Measurements from ENCODE around the gene PCDHGA6. TPM values are rescaled to one million over a fixed set of nuclear protein-coding genes. Genes with fewer than 3 reads are reported as not detected.

The PCDHGA6 gene
- 2.1 and 2.9 TPM in 2 replicates for total RNA-seq

GRCh38 chr5:141373673-141374317 lies at the start of gene PCDHGA6:
Gene PCDHGA6 (plus strand): TSS chr5:141373891. CDS start chr5:141374084, 193 bp downstream.

GRCh38 chr5:141330299-141331080 lies 43.2 kb upstream of the PCDHGA6 start, which contains the start of gene PCDHGA1:
Gene PCDHGA1 (plus strand): TSS chr5:141330514.

GRCh38 chr5:141338538-141339306 lies 35.0 kb upstream of the PCDHGA6 start, which contains the start of gene PCDHGA2:
Gene PCDHGA2 (plus strand): TSS chr5:141338760.

GRCh38 chr5:141343242-141343952 lies 30.3 kb upstream of the PCDHGA6 start, which contains the start of gene PCDHGA3:
Gene PCDHGA3 (plus strand): TSS chr5:141343829. CDS start chr5:141344034, 205 bp downstream.

DNA sequence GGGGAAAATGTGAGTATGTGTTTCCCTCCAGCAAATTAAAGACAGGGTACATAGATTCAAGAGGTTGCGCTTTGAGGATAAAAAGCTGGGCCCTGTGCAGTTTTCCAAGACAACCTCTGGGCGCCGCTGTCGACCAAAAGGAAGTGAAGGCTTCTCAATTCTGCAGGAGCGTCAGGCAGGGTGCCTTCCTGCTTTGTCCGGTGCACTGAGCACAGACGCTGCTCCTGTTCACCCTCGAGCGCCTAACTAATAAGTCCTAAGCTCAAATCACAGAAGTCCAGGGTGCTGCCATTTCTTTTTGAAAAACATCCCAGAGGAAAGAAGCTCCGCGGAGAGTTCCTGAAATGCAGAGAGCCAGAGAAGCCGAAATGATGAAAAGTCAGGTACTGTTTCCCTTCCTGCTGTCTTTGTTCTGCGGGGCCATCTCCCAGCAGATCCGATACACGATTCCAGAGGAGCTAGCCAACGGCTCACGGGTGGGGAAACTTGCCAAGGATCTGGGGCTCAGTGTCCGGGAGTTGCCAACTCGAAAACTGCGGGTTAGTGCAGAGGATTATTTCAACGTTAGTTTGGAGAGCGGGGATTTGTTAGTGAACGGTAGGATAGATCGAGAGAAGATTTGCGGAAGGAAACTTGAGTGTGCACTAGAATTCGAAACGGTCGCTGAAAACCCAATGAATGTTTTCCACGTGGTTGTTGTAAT lies 23.6 kb upstream of the PCDHGA6 start, which contains the start of gene PCDHGB1:
PCDHGB1 (plus strand) TSS at position 183 of the 703 bp plus-strand sequence; CDS start at position 345, 162 bp downstream.

DNA sequence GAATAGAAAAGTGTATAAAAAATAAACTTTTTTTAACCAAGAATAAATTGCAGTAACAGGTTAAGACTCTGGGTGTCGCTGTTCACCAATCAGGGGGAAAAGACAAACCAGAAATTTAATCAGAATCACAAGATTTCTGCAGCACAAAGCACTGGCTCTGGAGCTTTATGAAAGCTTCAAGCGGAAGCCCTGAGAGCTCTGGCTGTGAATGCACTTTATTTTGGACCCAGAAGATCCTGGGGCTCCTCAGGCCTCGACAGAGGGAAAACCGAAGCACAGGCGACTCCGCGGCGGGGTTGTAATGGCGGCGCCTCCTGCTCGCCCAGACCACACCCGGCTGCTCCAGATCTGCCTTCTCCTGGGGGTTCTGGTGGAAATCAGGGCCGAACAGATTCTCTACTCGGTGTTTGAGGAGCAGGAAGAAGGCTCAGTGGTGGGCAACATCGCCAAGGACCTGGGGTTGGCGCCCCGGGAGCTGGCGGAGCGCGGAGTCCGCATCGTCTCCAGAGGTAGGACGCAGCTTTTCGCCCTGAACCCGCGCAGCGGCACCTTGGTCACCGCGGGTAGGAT lies 18.7 kb upstream of the PCDHGA6 start, which contains the start of gene PCDHGA4:
PCDHGA4 (plus strand) TSS at position 122 of the 570 bp plus-strand sequence; CDS start at position 209, 87 bp downstream.

DNA sequence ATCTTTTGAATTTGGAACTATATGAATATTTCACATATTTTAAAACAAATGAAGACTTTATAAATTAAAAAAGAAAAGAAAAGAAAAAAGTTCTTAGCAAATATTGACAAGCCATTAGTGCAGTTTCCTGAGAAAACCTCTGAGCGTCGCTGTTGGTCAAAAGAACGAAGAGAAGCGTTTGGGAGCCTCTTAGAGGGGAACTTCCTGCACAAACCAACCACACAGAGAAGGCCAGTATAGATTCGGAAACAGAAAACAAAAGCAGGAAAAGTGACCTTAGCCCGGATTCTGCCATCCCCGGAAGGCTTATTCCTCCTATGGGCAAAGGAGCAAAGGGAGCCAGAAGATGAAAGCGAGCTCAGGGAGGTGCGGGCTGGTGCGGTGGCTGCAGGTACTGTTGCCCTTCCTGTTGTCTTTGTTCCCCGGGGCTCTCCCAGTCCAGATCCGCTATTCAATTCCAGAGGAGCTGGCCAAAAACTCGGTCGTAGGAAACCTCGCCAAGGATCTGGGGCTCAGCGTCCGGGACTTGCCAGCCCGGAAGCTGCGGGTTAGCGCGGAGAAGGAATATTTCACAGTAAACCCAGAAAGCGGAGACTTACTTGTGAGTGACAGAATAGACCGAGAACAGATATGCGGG lies 13.8 kb upstream of the PCDHGA6 start, which contains the start of gene PCDHGB2:
PCDHGB2 (plus strand) TSS at position 205 of the 637 bp plus-strand sequence; CDS start at position 347, 142 bp downstream.

DNA sequence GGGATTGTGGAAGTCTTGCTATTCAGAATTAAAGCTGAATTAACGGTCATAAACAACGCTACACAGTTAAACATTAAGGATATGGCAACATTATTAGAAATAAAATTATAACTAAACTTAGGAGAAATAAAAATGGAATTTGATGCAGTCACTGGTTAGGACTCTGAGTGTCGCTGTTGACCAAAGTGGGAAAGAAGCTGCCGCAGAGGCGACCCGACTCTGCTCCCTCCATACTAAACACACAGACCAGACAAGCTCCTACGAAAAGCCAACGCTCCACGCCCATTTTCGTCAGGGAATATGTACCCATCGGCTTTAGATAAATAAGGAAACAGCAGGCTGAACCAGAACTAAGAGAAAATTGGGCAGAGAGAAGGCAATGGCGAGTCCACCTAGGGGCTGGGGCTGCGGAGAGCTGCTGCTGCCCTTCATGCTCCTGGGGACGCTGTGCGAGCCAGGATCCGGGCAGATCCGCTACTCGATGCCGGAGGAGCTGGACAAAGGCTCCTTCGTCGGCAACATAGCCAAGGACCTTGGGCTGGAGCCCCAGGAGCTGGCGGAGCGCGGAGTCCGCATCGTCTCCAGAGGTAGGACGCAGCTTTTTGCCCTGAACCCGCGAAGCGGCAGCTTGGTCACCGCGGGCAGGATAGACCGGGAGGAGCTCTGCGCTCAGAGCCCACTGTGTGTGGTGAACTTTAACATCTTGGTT lies 9.6 kb upstream of the PCDHGA6 start, which contains the start of gene PCDHGA5:
PCDHGA5 (plus strand) TSS at position 211 of the 709 bp plus-strand sequence; CDS start at position 380, 169 bp downstream.

GRCh38 chr5:141369994-141370848 lies 3.5 kb upstream of the PCDHGA6 start, which contains the start of gene PCDHGB3:
Gene PCDHGB3 (plus strand): TSS chr5:141370242. CDS start chr5:141370395, 153 bp downstream.

DNA sequence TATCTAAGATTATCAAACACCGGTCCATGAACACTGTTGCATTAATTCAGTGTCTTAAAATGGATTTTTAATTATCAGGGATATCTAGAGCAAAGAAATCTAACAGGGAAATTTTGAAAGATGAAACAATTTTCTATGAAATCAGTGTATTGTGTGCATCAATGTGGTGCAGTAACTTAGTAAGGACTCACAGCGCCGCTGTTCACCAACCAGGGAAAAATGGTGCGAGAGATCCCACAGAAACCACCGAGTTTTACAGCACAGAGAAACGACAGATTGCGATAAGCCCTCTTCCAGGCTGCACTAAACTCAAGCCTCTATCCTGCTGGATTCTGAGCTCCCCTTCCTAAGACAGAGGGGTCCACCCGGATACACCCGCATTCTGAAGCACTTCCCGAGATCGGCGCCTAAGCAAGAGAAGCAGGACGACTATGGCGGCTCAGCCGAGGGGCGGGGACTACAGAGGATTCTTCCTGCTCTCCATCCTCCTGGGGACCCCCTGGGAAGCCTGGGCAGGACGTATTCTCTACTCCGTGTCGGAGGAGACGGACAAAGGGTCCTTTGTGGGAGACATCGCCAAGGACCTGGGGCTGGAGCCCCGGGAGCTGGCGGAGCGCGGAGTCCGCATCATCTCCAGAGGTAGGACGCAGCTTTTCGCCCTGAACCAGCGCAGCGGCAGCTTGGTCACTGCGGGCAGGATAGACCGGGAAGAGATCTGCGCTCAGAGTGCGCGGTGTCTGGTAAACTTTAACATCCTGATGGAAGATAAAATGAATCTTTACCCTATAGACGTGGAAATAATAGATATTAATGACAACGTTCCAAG lies 9.0 kb downstream of the PCDHGA6 start, which contains the start of gene PCDHGA7:
PCDHGA7 (plus strand) TSS at position 274 of the 826 bp plus-strand sequence; CDS start at position 432, 158 bp downstream.

GRCh38 chr5:141387557-141388311 lies 14.0 kb downstream of the PCDHGA6 start, which contains the start of gene PCDHGB4:
Gene PCDHGB4 (plus strand): TSS chr5:141387698. CDS start chr5:141387885, 187 bp downstream.

GRCh38 chr5:141392429-141393198 lies 18.9 kb downstream of the PCDHGA6 start, which contains the start of gene PCDHGA8:
Gene PCDHGA8 (plus strand): TSS chr5:141392633. CDS start chr5:141392814, 181 bp downstream.

GRCh38 chr5:141397756-141398551 lies 24.3 kb downstream of the PCDHGA6 start, which contains the start of gene PCDHGB5:
Gene PCDHGB5 (plus strand): TSS chr5:141397947. CDS start chr5:141398128, 181 bp downstream.

GRCh38 chr5:141402553-141403243 lies 29.0 kb downstream of the PCDHGA6 start, which contains the start of gene PCDHGA9:
Gene PCDHGA9 (plus strand): TSS chr5:141402778. CDS start chr5:141402953, 175 bp downstream.

